Karpas-422 (cell line): ENCODE results near the gene DPP4. TPM values are rescaled to one million over a fixed set of nuclear protein-coding genes. Genes with fewer than 3 reads are reported as not detected.

Experiments
- DNase-seq: peaks from one replicate; pipeline ENCODE4 v3.0.0-alpha.2; 2015
- H2AFZ ChIP-seq: fragments of 200-600 bp; sonication (generic); 2 replicates; pipeline ENCODE4 v1.6.1; 2014; ENCODE audit warnings: antibody characterized with exemption, low read length, mixed read lengths
- H3K27ac ChIP-seq: fragments of 200-600 bp; sonication (generic); 2 replicates; pipeline ENCODE4 v1.5.1; 2014; ENCODE audit warnings: mild to moderate bottlenecking, low read length, moderate library complexity
- H3K27me3 ChIP-seq: fragments of 200-600 bp; sonication (generic); 2 replicates; pipeline ENCODE4 v1.6.1; 2014; ENCODE audit warnings: low read length, mixed read lengths
- H3K36me3 ChIP-seq: fragments of 200-600 bp; sonication (generic); 2 replicates; pipeline ENCODE4 v1.6.1; 2014; ENCODE audit warnings: low read length, mixed read lengths; ENCODE audit not compliant: insufficient read depth
- H3K4me1 ChIP-seq: fragments of 200-600 bp; sonication (generic); 2 replicates; pipeline ENCODE4 v1.6.1; 2014; ENCODE audit warnings: mild to moderate bottlenecking, low read length, mixed read lengths
- H3K4me2 ChIP-seq: fragments of 200-600 bp; sonication (generic); 2 replicates; pipeline ENCODE4 v1.6.1; 2014; ENCODE audit warnings: low read length, low read depth, mild to moderate bottlenecking; ENCODE audit not compliant: poor library complexity, severe bottlenecking
- H3K4me3 ChIP-seq: fragments of 200-600 bp; sonication (generic); 2 replicates; pipeline ENCODE4 v1.5.1; 2014; ENCODE audit warnings: mild to moderate bottlenecking, antibody characterized with exemption, low read length, mixed read lengths
- H3K79me2 ChIP-seq: fragments of 200-600 bp; sonication (generic); 2 replicates; pipeline ENCODE4 v1.6.1; 2014; ENCODE audit warnings: mild to moderate bottlenecking, low read length, mixed read lengths
- H3K9ac ChIP-seq: fragments of 200-600 bp; sonication (generic); 2 replicates; pipeline ENCODE4 v1.6.0; 2014; ENCODE audit warnings: low read length
- H3K9me2 ChIP-seq: fragments of 200-600 bp; sonication (generic), shearing (Covaris generic); replicated peaks from 2 replicates; pipeline ENCODE4 v1.6.0; 2014; ENCODE audit warnings: mild to moderate bottlenecking, low read length, moderate library complexity; ENCODE audit not compliant: insufficient read depth
- H3K9me3 ChIP-seq: fragments of 300-700, 200-600 bp; sonication (generic); 2 replicates; pipeline ENCODE4 v1.6.1; 2014; ENCODE audit warnings: low read length, mixed read lengths
- H4K20me1 ChIP-seq: fragments of 200-600 bp; sonication (generic); 2 replicates; pipeline ENCODE4 v1.6.1; 2014; ENCODE audit warnings: mild to moderate bottlenecking, antibody characterized with exemption, low read length, low read depth; ENCODE audit not compliant: insufficient read depth
- total RNA-seq: library from RNA; depleted of rRNA; stranded (reverse); fragments of >200 nt; shearing (Covaris generic); gene quantifications from 2 replicates; pipeline ENCODE4 v1.2.3, GENCODE V29; 2014; ENCODE audit warnings: low replicate concordance

The DPP4 gene
- total RNA-seq, 1 experiment from 2014 or later, result not detected

DNA sequence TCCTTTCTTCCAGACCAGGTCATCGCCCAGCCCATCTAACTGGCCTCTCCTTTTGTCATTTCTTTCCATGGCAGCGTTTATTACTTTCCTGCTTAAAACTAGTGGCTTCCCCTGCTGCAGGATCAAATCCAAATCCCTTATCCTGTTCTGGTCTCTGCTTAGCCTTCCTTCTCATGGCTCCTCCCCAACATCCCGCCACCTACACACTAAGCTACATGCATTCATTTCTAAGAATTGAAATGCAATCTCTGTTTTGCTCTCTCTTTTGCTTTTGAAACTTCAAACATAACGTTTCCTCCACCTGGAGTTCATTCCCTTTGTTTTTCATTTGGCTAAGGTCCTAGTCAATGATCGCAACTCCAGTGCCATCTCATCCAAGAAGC, 18.0 kb upstream of the DPP4 start:
- Histone ChIP-seq H2AFZ (no peak overlapping the region), H3K27ac (no peak overlapping the region), H3K79me2 (no peaks in the 10 kb centered on the region), H3K4me2 (no peak overlapping the region), H3K9ac (no peak overlapping the region), H3K4me1 (no peaks in the 10 kb centered on the region), H4K20me1 (no peaks in the 10 kb centered on the region), H3K4me3 (no peak overlapping the region), H3K9me3 (no peaks in the 10 kb centered on the region), H3K9me2 (no peaks in the 10 kb centered on the region), H3K27me3 (no peaks in the 10 kb centered on the region), H3K36me3 (no peaks in the 10 kb centered on the region)
- no peak for DNase-seq

DNA sequence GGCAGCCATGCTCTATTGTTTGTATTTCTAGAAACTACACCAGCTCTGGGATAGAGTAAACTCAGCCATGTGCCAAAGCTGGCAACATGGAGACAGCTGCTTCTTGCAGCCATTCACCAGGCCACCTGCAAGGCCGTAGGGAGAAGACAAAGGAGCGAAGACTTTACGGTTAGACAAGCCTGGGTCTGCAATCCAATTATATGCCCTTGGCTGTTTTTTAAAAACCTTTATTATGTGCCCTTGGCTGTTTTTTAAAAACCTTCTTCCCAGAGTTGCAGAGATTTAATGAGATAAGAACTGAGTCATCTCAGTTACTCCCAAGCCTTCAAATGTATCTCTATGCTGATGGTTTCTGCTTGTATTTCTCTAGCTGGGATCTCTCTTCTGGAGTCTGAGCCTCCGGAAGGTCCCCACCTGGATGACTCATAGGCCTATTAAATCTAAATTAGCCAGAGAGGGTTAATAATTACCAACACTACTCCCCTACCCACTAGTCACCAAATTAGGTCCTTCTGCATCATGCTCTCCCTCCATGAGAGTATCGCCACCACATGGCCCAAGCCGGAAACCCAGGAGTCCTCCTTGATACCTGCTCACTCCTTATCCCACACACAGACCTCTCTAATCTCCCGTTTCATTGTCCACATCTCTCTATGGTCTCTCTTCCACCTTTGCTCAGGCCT, 17.5 kb upstream of the DPP4 start:
- H2AFZ ChIP-seq, result no peak overlapping the region
- no peak overlapping the region for H3K27ac ChIP-seq
- no peaks in the 10 kb centered on the region for H3K79me2 ChIP-seq
- no peaks in the 10 kb centered on the region for H3K36me3 ChIP-seq
- H3K4me3 ChIP-seq, result no peak overlapping the region
- no peaks in the 10 kb centered on the region for H3K9me2 ChIP-seq
- no peaks in the 10 kb centered on the region for H3K27me3 ChIP-seq
- no peaks in the 10 kb centered on the region for H4K20me1 ChIP-seq
- H3K4me2 ChIP-seq, result no peak overlapping the region
- H3K9ac ChIP-seq, result no peak overlapping the region
- no peaks in the 10 kb centered on the region for H3K9me3 ChIP-seq
- no peak for DNase-seq
- H3K4me1 ChIP-seq, result no peaks in the 10 kb centered on the region

DNA sequence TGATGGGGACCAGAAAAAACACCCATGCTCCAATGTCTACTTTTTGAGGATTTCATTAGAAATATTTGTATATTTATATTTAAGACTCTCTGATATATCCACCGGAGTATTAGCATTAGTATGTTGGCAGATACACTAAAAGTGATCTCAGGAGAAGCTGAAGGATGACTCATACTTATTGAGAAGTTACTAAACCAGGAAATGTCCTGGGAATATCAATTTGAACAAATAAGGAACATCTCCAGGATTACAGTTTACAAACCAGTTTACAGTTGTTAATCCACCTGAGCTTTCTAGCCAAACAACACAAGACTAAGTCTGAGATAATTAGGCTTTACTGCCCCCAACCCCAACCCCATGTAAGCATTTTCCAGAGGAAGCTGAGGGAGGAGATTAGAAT, 16.1 kb upstream of the DPP4 start:
- no peaks in the 10 kb centered on the region for H3K9me2 ChIP-seq
- H2AFZ ChIP-seq, result no peak overlapping the region
- no peak overlapping the region for H3K9ac ChIP-seq
- no peak overlapping the region for H3K4me3 ChIP-seq
- no peaks in the 10 kb centered on the region for H3K9me3 ChIP-seq
- no peak for DNase-seq
- H3K4me2 ChIP-seq, result no peak overlapping the region
- H3K27ac ChIP-seq, result no peak overlapping the region
- H3K27me3 ChIP-seq, result no peaks in the 10 kb centered on the region
- H3K36me3 ChIP-seq, result no peaks in the 10 kb centered on the region
- no peaks in the 10 kb centered on the region for H4K20me1 ChIP-seq
- no peaks in the 10 kb centered on the region for H3K79me2 ChIP-seq
- H3K4me1 ChIP-seq, result no peaks in the 10 kb centered on the region

DNA sequence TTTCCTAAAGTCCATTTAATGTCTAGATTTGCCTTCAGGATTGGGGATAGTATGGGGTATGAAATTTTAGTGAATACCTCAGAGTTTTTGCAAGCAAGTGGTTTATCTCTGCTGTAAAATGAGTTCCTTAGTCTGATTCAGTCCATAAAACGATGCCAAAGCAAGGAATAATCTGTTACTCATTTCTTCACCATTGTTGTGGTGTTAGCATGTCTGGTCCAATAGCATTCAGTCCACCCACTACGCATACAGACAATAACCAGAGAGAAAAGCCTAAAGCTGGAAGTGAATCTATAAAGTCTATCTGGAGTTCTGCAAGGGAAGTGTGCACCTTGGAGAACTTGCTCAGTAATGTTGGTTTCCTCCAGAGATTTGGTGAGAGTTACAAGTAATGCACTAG, 12.9 kb upstream of the DPP4 start:
- Histone ChIP-seq H3K27me3 (no peaks in the 10 kb centered on the region), H3K4me1 (no peaks in the 10 kb centered on the region), H4K20me1 (no peaks in the 10 kb centered on the region), H3K36me3 (no peaks in the 10 kb centered on the region), H3K79me2 (no peaks in the 10 kb centered on the region), H3K4me2 (no peak overlapping the region), H3K9me3 (no peaks in the 10 kb centered on the region), H3K9ac (no peak overlapping the region), H3K27ac (no peak overlapping the region), H3K9me2 (no peaks in the 10 kb centered on the region), H2AFZ (no peak overlapping the region), H3K4me3 (no peak overlapping the region)
- DNase-seq, result no peak

DNA sequence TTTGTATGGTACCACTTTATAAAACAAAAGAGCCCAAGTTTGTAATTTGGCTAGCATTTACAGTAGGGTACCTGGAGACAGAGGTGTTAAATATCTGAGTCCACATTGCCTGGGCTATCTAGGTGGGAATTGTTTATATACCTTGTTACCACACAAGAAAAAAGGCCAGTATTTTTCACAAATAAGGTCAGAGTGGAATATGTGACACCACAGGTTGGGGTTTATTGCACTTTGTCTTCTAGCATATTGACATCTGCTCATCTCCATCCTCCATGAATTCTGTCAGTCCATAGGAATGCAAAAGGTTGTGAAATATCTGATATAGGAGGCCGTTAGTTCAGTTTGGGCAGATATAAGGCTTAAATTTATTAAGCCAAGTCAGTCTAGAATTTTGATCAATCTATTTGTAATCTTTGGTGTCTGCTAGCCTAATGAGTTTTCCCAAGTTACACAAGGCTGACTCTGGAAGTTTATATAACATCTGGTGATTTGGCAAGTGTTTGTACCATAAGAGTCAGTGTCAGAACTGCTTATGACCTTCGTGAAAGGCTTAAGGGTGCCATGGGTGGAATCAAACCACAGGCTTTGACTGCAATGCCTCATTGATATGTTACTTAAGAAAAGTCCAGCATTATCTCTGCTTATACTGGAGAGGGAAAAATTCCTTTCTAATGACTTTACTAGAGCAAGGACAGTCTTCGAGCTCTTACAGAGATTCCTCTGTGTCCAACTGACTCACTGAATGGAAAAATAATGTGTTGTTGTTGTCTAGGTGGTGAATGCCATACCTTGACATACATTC, 11.3 kb upstream of the DPP4 start:
- Histone ChIP-seq H3K4me3 (no peak overlapping the region), H3K9me2 (no peaks in the 10 kb centered on the region), H3K4me1 (no peaks in the 10 kb centered on the region), H3K4me2 (no peak overlapping the region), H3K9me3 (no peaks in the 10 kb centered on the region), H3K79me2 (no peaks in the 10 kb centered on the region), H3K36me3 (no peaks in the 10 kb centered on the region), H3K9ac (no peak overlapping the region), H3K27me3 (no peaks in the 10 kb centered on the region), H2AFZ (no peak overlapping the region), H4K20me1 (no peaks in the 10 kb centered on the region), H3K27ac (no peak overlapping the region)
- no peak for DNase-seq

DNA sequence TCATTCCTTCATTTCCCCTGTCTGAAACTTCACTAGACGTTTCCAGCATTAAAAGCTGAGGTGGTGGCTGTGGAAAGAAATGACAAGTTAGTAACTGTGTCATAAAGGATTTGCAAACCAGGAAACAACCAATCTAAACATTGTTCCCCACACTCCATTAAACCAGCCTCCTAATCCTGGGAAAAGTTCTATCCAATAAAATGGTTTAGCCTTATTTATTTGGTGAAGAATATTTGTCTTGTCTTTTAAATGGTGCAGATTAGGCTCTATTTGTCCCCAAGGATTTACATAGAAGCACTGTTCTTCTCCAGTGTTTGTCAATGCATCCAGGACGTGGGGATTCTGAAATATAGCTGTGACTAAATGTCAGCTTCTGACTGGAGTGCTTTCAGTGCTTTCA, 10.5 kb upstream of the DPP4 start:
- no peaks in the 10 kb centered on the region for H3K4me1 ChIP-seq

DNA sequence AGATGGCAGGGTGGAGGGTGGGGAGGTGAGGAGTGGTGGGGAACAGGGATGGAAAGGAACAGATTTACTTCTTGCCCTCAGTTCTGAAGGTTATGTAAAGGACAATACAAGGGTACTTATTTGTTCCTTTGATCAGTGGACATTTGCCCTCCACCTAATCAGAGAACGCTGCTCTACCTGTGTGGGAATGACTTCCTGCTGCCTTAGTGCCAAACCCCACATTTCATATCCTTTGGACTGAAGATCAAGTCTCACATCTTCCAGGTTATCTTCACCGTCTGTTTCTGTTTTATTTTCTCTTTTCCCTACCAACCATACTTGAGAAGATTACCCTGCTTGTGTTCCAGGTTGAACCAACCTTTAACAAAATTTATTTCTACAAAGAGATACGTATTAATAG, 8.7 kb upstream of the DPP4 start:
- Histone ChIP-seq H3K4me3 (no peak overlapping the region), H3K9me2 (no peaks in the 10 kb centered on the region), H2AFZ (no peak overlapping the region), H3K9me3 (no peaks in the 10 kb centered on the region), H4K20me1 (no peaks in the 10 kb centered on the region), H3K27ac (no peak overlapping the region), H3K36me3 (no peaks in the 10 kb centered on the region), H3K79me2 (no peaks in the 10 kb centered on the region), H3K4me1 (no peaks in the 10 kb centered on the region), H3K9ac (no peak overlapping the region), H3K4me2 (no peak overlapping the region), H3K27me3 (no peaks in the 10 kb centered on the region)
- no peak for DNase-seq

More for the DNA sequence above, 10.5 kb upstream of the DPP4 start:
- Histone ChIP-seq H2AFZ (no peak overlapping the region), H3K9me3 (no peaks in the 10 kb centered on the region), H3K36me3 (no peaks in the 10 kb centered on the region), H3K4me2 (no peak overlapping the region), H3K9ac (no peak overlapping the region), H3K79me2 (no peaks in the 10 kb centered on the region), H3K27ac (no peak overlapping the region), H3K9me2 (no peaks in the 10 kb centered on the region), H3K27me3 (no peaks in the 10 kb centered on the region), H4K20me1 (no peaks in the 10 kb centered on the region), H3K4me3 (no peak overlapping the region)
- DNase-seq, result no peak

DNA sequence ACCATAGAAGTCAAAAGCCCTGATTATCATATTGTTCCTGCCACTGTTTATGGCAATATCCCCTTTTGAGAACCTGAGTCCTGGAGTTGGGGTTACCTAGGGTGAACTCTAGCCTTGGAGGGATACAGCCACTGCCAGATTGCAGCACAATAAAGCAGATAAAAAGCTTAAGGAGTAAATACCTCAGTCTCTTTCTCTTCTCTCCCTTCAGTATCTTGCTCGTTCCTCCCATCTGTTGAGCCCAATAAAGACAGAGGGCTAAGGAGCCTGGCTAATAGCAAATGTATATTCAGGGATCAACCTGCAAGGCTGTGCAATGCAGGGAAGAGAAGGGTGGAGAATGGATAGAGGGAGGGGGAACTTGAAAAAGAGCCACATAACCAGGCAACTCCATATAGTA, 8.0 kb upstream of the DPP4 start:
- H3K4me2 ChIP-seq, result no peak overlapping the region
- no peaks in the 10 kb centered on the region for H4K20me1 ChIP-seq
- H3K9me3 ChIP-seq, result no peaks in the 10 kb centered on the region
- H3K27ac ChIP-seq, result no peak overlapping the region
- no peak overlapping the region for H2AFZ ChIP-seq
- DNase-seq, result no peak
- no peaks in the 10 kb centered on the region for H3K9me2 ChIP-seq
- H3K36me3 ChIP-seq, result no peaks in the 10 kb centered on the region
- H3K79me2 ChIP-seq, result no peaks in the 10 kb centered on the region
- H3K9ac ChIP-seq, result no peak overlapping the region
- H3K4me3 ChIP-seq, result no peak overlapping the region
- no peaks in the 10 kb centered on the region for H3K4me1 ChIP-seq
- H3K27me3 ChIP-seq, result no peaks in the 10 kb centered on the region
